GM18499 (cell line): Measurements from ENCODE around the gene TMEM62.

Source experiments
- ATAC-seq: cut with Tn5 transposase; IDR thresholded peaks from one replicate; pipeline ENCODE4 v1.9.1; 2021; ENCODE audit warnings: moderate number of reproducible peaks; ENCODE audit not compliant: insufficient read depth, unreplicated experiment

The TMEM62 gene

DNA sequence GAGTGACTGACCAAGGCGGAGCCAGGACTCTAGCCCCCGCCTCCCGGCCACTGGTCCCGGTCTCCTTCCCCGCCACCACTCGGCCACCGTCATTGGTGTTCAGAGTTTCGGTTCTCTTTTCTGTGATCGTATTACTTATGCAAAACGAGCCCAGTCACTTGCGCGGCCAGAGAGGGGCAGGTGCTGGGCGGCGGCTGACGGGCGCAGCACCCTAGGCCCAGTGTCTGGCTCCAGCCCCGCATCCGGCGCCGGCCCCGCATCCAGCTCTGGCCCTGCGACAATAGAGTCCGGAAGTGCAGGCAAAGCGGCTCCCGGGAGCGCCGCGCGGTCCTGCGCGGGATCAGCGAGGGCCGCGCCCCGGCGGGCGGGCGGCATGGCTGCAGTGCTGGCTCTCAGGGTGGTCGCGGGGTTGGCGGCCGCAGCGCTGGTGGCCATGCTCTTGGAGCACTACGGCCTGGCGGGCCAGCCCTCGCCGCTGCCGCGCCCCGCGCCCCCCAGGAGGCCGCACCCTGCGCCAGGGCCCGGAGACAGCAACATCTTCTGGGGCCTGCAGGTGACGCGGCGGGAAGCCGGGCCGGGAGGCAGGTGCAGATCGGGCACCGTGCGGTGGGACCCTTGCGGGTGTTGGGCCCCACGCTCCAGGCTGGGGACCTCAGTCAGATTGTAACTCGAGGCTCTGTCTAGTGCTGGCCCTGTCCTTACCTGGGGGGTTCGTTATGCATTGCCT lies at the start of gene TMEM62:
Gene TMEM62, plus strand, starts transcription at position 157 of the 727 bp plus-strand sequence. Its CDS starts 217 bp downstream, at position 374.
- peak; percentile 77 for ATAC-seq

DNA sequence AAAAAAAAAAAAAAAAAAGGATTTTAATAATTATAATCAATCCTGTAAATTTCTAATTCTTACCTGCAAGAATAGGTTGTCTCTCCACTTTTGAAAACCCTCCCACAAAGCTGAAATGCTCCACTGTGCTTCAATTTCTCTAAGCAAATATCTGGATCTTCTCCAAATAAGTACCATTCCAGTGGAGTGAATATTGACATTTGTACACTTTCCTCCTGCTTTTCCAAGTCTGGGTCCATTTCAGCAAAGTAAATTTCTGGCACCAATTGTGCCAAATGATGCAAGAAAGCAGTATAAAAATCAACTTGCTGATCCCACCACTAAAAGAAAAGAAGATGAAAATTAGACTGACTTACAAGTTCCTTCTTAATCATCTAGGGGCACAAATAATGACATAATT lies 47.5 kb upstream of the TMEM62 start:
- ATAC-seq, result no peak

DNA sequence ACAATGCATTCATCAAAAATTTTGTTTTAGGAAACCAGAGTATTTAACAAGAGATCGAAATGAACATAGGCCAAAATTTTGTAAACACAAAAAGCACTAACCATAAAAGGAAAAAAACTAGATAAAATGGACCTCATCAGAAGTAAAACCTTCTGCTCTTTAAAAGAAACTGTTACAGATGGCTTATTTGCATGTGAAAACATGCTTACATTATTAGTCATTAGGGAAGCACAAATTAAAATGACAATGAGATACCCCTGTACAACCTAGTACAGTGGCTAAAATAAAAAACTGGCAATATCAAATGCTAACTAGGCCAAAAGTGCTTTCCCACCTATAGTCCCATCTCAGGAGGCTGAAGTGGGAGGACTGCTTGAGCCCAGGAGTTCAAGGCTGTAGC lies 46.8 kb upstream of the TMEM62 start:
- ATAC-seq, result no peak

GRCh38 chr15:43091859-43092258 lies 41.5 kb upstream of the TMEM62 start:
- no peak for ATAC-seq

- no peak for ATAC-seq
These were observed 40.4 kb upstream of the TMEM62 start for GRCh38 chr15:43093026-43093425.

DNA sequence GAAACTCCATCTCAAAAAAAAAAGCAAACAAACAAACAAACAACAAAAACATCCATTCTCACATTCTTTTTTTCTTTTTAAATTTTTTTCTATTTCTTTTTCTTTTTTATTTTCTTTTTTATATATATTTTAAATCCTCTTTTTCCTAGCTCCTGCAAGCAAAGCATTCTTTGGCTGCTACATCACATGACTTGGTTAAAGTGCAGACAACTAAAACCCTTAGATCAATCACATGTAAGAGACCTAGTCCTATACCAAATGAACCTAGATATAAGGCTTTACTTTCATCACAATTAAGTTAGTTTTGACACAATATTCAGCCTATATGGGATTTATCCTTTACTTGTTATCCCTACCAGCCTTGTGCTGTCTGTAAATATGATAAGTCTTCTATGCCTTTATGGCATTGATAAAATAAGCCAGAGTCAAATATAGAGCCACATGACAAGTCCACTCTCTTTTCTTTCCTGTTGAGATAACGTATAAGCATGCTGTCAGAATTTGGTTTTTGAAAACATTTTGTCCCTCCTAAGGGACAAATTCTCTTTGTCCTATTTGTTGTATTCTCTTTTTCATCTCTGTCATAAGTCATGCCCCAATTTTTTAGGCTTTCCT lies 38.9 kb upstream of the TMEM62 start:
- no peak for ATAC-seq

- ATAC-seq, result no peak
These were observed 38.1 kb upstream of the TMEM62 start for GRCh38 chr15:43095243-43095642.

- ATAC-seq, result no peak
These were observed 37.6 kb upstream of the TMEM62 start for GRCh38 chr15:43095708-43096347.

DNA sequence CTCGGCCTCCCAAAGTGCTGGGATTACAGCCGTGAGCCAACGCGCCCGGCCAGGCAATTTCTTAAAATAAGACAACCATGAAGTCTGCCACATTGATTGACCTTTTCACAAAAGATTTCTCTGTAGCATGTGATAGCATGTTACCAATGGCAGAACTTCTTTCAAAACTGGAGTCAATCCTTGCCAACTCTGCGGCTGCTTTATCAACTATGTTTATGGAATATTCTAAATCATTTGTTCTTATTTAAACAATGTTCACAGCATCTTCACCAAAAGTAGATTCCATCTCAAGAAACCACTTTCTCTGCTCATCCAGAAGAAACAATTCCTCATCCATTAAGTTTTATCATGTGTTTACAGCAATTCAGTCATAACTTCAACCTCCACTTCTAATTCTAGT lies 37.0 kb upstream of the TMEM62 start:
- no peak for ATAC-seq

- ATAC-seq, result no peak
These were observed 34.1 kb upstream of the TMEM62 start for GRCh38 chr15:43099105-43099845.

DNA sequence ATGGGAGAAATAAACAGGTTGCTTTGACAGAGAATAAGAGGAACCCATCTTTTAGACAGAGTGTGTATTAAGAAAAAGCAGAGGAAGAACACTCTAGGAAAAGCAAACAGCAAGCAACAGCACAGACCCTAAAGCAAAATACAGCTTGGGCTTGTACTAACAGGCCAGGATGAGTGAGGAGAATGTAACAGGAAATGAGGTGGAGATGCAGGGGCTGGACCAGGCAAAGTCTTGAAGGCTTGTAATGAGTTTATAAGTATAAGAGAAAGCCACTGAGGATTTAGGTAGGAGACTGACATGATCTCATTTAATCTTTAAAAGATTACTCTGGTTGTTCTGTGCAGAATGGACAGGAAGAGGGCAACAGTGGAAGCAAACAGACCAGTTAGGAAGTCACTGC lies 32.4 kb upstream of the TMEM62 start:
- no peak for ATAC-seq

GRCh38 chr15:43102187-43102586 lies 31.2 kb upstream of the TMEM62 start:
- no peak for ATAC-seq

- ATAC-seq, result no peak
These were observed 29.5 kb upstream of the TMEM62 start for GRCh38 chr15:43103907-43104306.

DNA sequence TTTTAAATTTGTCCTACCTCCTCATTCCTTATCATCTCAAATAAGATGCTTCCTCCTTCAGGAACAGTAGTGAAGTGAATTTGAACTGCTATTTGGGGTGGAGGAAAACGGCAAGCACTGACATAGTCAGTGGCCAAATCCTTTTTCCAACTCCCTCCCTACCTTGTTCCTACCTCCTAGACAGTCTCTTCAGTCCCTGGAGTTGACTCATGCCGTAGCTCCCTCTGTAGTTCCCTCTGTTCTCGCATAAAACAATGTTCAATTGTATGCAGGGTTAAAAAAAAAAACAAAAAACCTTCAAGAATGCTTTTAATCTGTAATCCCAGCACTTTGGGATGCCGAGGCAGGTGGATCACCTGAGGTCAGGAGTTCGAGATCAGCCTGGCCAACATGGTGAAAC lies 29.0 kb upstream of the TMEM62 start:
- ATAC-seq, result no peak

- ATAC-seq, result peak; percentile 18
These were observed 28.2 kb upstream of the TMEM62 start for GRCh38 chr15:43105077-43105736.

- peak; percentile 51 for ATAC-seq
These were observed 27.5 kb upstream of the TMEM62 start, which contains the start of gene UBR1 for GRCh38 chr15:43105778-43106485. Gene UBR1, minus strand, starts transcription at chr15:43106038. Its CDS starts 16 bp downstream, at chr15:43106022.

GRCh38 chr15:43106486-43106829 lies 26.9 kb upstream of the TMEM62 start:
- no peak for ATAC-seq

DNA sequence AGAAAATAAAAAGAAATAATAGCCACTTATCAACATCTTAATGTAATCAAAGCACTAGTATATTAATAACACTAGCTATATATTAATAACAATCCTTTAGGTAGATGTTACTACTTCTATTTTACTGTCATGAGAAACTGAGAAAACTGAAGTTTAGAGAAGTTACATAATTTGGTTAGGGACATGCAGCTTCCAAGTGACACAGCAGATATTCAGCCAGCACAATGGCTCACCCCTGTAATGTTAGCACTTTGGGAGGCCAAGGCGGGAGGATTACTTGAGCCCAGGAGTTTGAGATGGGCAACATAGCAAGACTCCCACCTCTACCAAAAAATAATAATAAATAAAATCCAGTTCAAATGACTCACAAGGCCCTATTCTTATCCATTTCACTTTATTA lies 25.6 kb upstream of the TMEM62 start:
- no peak for ATAC-seq

DNA sequence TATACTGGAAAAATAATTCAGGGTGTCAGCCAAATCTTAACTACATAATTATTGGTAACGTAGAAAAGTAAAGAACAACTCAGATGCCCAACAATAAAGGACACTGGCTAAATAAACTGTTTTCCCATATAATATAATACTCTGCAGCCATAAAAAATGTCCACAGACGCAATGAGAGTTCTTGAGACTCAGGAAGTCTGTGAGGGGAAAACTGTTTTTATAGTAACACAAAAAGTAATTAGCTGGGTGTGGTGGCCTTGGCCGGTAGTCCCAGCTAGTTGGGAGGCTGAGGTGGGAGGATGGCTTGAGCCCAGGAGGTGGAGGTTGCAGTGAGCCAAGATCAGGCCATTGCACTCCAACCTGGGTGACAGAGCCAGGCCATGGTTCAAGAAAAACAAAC lies 22.0 kb upstream of the TMEM62 start:
- ATAC-seq, result no peak

DNA sequence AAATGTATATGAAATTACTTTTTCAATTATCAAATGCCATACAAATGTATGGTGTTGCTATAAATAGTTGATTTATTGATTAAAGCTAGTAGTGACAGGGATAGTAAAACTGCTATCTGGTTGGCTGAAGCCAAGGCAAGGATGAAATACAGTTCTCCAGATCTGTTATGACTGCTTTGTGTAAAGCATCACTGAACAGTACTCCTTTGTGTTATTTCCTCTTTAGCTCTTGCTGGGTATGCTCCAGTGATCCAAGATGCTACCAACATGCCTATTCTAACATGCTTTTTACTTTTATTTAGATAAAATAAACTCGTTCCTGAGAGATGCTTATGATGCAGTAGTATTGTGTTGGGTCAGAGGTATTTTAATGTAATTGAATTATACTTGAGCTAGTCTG lies 15.1 kb upstream of the TMEM62 start:
- ATAC-seq, result no peak
